ENCODE data around the gene ADCY2.

- TF ChIP-seq CTCF (IDR thresholded peaks at IDR 0.05): no peak
- TF ChIP-seq EP300 (IDR thresholded peaks at IDR 0.05): no peak
- TF ChIP-seq POLR2AphosphoS5 (IDR thresholded peaks at IDR 0.05): no peak
- TF ChIP-seq POLR2A (IDR thresholded peaks at IDR 0.05): no peak
Measured at GRCh38 chr5:7764452-7764851, 368.5 kb downstream of the ADCY2 start.
